Posterior vena cava (tissue), 2 donors: Measurements from ENCODE around the gene DEFB126. TPM values are rescaled to one million over a fixed set of nuclear protein-coding genes. Genes with fewer than 3 reads are reported as not detected.

Experiments
- total RNA-seq, 2 donors: library from RNA; stranded (reverse); fragmentation: NEBNext Ultra II Directional; extraction: Animal tissue kit (Norgen Biotek cat#: 25700); gene quantifications; one replicate each; pipeline ENCODE4 v1.2.1, GENCODE V29; 2021
- donor health status: DM: yes; HTN: yes; CAD: no.
- donor health status: DM: yes; HTN: yes; CAD: no.

DEFB126 gene
- total RNA-seq, 2 donors from 2014 or later: not detected

Other genes with a start within 250 kb of the DEFB126 start
- gene DEFB125, start 54.9 kb upstream of the DEFB126 start, total RNA-seq: not detected
- not detected for gene DEFB127, start 14.9 kb downstream of the DEFB126 start, total RNA-seq
- not detected for gene DEFB128, start 47.1 kb downstream of the DEFB126 start, total RNA-seq
- not detected for gene DEFB129, start 84.7 kb downstream of the DEFB126 start, total RNA-seq
- gene DEFB132, start 115.1 kb downstream of the DEFB126 start, total RNA-seq: not detected
- gene C20orf96, start 148.2 kb downstream of the DEFB126 start, total RNA-seq: 1 to 10 TPM; 4.3 to 4.5 TPM
- gene ZCCHC3, start 155.0 kb downstream of the DEFB126 start, total RNA-seq: 10 to 100 TPM; 10.1 to 10.9 TPM
- 1 to 10 TPM; 6.6 to 9.5 TPM for gene SOX12, start 183.0 kb downstream of the DEFB126 start, total RNA-seq
- gene NRSN2, start 204.5 kb downstream of the DEFB126 start, total RNA-seq: 10 to 100 TPM; 44.2 to 51.0 TPM
- gene TRIB3, start 238.2 kb downstream of the DEFB126 start, total RNA-seq: 10 to 100 TPM in 1 of 2 donors, 1 to 10 TPM in 1; 7.8 to 12.6 TPM